Activated B cell treated with CpG ODN at 0.5 μM for 24 hours (primary cell): Measurements from ENCODE around the gene STAP2. TPM values are rescaled to one million over a fixed set of nuclear protein-coding genes. Genes with fewer than 3 reads are reported as not detected.

Experiments used
- ATAC-seq: fragments of 200-7000 bp; cut with Tn5 transposase; one replicate; pipeline ENCODE4 v1.10.0; 2021; ENCODE audit warnings: low read depth, mild to moderate bottlenecking, moderate library complexity
- CTCF ChIA-PET: fragments of 350-600 bp; sonication (Branson Sonifier 250); formaldehyde crosslinking; loops from one replicate; lab custom pipeline; 2021; ENCODE audit warnings: antibody characterized with exemption; lab: Charles Lee
- POLR2A ChIA-PET: fragments of 350-600 bp; sonication (Branson Sonifier 250); formaldehyde crosslinking; loops from one replicate; lab custom pipeline; 2021; ENCODE audit warnings: antibody characterized with exemption; lab: Charles Lee
- DNase-seq: peaks from one replicate; pipeline ENCODE4 v3.0.0; 2022
- H3K27ac Mint-ChIP-seq: one replicate; pipeline ENCODE4 v1.8.0; 2020; ENCODE audit warnings: mixed read lengths
- H3K27me3 Mint-ChIP-seq: one replicate; pipeline ENCODE4 v1.8.0; 2021; ENCODE audit warnings: mixed read lengths
- H3K36me3 Mint-ChIP-seq: one replicate; pipeline ENCODE4 v1.8.0; 2021; ENCODE audit warnings: low read depth, mixed read lengths
- H3K4me1 Mint-ChIP-seq: one replicate; pipeline ENCODE4 v1.8.0; 2021; ENCODE audit warnings: mixed read lengths
- H3K4me3 Mint-ChIP-seq: one replicate; pipeline ENCODE4 v1.8.0; 2020; ENCODE audit warnings: mild to moderate bottlenecking, mixed read lengths
- H3K9me3 Mint-ChIP-seq: one replicate; pipeline ENCODE4 v1.8.0; 2020; ENCODE audit warnings: mixed read lengths
- CTCF ChIP-seq: fragments of 200-600 bp; IDR thresholded peaks from one replicate; pipeline ENCODE4 v1.8.0; 2022; ENCODE audit warnings: antibody characterized with exemption, mild to moderate bottlenecking
- intact Hi-C: fragments of 100-400 bp; cut with micrococcal nuclease; formaldehyde crosslinking; loops from one replicate; pipeline ENCODE4 v1.15.1; 2024
- total RNA-seq: library from RNA; stranded (reverse); gene quantifications from 2 replicates; pipeline ENCODE4 v1.2.3, GENCODE V29; 2022

STAP2 gene
- total RNA-seq, 1 donor from 2014 or later = 1.1 TPM

GRCh38 chr19:4327252-4327876, 11.3 kb downstream of the STAP2 start:
- Mint-ChIP-seq H3K27ac (no peak overlapping the region), H3K4me3 (peak overlapping the region; percentile 56), H3K9me3 (no peaks in the 10 kb centered on the region), H3K4me1 (peaks cover 26% of the 10 kb centered on the region), H3K36me3 (no peaks in the 10 kb centered on the region), H3K27me3 (no peaks in the 10 kb centered on the region)
- intact Hi-C loops = no loop called here
- ATAC-seq (peak; percentile 10), DNase-seq (no peak)
- TF ChIP-seq CTCF = no peak
- CTCF ChIA-PET = interaction anchor here (0.9 kb wide), 1 partner anchor 60 kb away, joined by 3 read pairs; no protein-coding TSS in a partner anchor
- POLR2A ChIA-PET = interaction anchor here (0.8 to 1.4 kb wide), 4 partner anchors 16 to 144 kb away, joined by 3 to 17 read pairs (median 4); partner anchors contain the start of genes EBI3, MPND and YJU2

GRCh38 chr19:4326837-4327251, 11.8 kb downstream of the STAP2 start:
- Mint-ChIP-seq H3K4me3 (peak overlapping the region; percentile 56), H3K9me3 (no peaks in the 10 kb centered on the region), H3K36me3 (no peaks in the 10 kb centered on the region), H3K4me1 (peaks cover 26% of the 10 kb centered on the region), H3K27ac (no peak overlapping the region), H3K27me3 (no peaks in the 10 kb centered on the region)
- POLR2A ChIA-PET = no interaction called here
- TF ChIP-seq CTCF = no peak
- no peak for ATAC-seq
- DNase-seq = no peak
- intact Hi-C loops = no loop called here
- CTCF ChIA-PET = no interaction called here

GRCh38 chr19:4326215-4326836, 12.3 kb downstream of the STAP2 start:
- ATAC-seq (no peak), DNase-seq (no peak)
- Mint-ChIP-seq H3K27ac (no peak overlapping the region), H3K9me3 (no peaks in the 10 kb centered on the region), H3K36me3 (no peaks in the 10 kb centered on the region), H3K27me3 (no peaks in the 10 kb centered on the region), H3K4me3 (peak overlapping the region; percentile 36), H3K4me1 (peaks cover 26% of the 10 kb centered on the region)
- CTCF ChIA-PET = no interaction called here
- intact Hi-C loops = no loop called here
- POLR2A ChIA-PET = interaction anchor here (0.6 kb wide), 1 partner anchor 96 kb away, joined by 3 read pairs; no protein-coding TSS in a partner anchor
- no peak for TF ChIP-seq CTCF

GRCh38 chr19:4324228-4324627, 14.4 kb downstream of the STAP2 start:
- Mint-ChIP-seq H3K4me1 (peaks cover 24% of the 10 kb centered on the region), H3K27ac (no peak overlapping the region), H3K36me3 (no peaks in the 10 kb centered on the region), H3K9me3 (peaks cover 10% of the 10 kb centered on the region), H3K27me3 (no peaks in the 10 kb centered on the region), H3K4me3 (no peak overlapping the region)
- TF ChIP-seq CTCF = no peak
- intact Hi-C loops = no loop called here
- CTCF ChIA-PET = interaction anchor here (1.5 to 2.7 kb wide), 2 partner anchors 28 to 312 kb away, joined by 3 to 8 read pairs; no protein-coding TSS in a partner anchor
- DNase-seq (no peak), ATAC-seq (no peak)
- POLR2A ChIA-PET = no interaction called here

- Mint-ChIP-seq H3K27me3 (no peaks in the 10 kb centered on the region), H3K27ac (no peak overlapping the region), H3K4me1 (peaks cover 23% of the 10 kb centered on the region), H3K9me3 (peaks cover 10% of the 10 kb centered on the region), H3K36me3 (no peaks in the 10 kb centered on the region), H3K4me3 (no peak overlapping the region)
- DNase-seq (no peak), ATAC-seq (no peak)
- ChIA-PET CTCF (interaction anchor here (2.7 kb wide), 1 partner anchor 29 kb away, joined by 8 read pairs; no protein-coding TSS in a partner anchor), POLR2A (no interaction called here)
- no peak for TF ChIP-seq CTCF
- intact Hi-C loops = no loop called here
Measured at GRCh38 chr19:4323692-4324091, 14.9 kb downstream of the STAP2 start.
